ENCODE results near the gene RAD50.

Gene RAD50

DNA sequence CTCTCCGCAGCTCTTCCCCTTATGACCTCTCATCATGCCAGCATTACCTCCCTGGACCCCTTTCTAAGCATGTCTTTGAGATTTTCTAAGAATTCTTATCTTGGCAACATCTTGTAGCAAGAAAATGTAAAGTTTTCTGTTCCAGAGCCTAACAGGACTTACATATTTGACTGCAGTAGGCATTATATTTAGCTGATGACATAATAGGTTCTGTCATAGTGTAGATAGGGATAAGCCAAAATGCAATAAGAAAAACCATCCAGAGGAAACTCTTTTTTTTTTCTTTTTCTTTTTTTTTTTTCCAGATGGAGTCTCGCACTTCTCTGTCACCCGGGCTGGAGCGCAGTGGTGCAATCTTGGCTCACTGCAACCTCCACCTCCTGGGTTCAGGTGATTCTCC, 80.5 kb downstream of the RAD50 start:
- no peak for FAIRE-seq

GRCh38 chr5:132639706-132640130, 82.9 kb downstream of the RAD50 start:
- no peak for FAIRE-seq

GRCh38 chr5:132640613-132641012, 83.8 kb downstream of the RAD50 start:
- FAIRE-seq, result no peak

- no peak for FAIRE-seq
Measured at GRCh38 chr5:132641241-132641723, 84.5 kb downstream of the RAD50 start.

DNA sequence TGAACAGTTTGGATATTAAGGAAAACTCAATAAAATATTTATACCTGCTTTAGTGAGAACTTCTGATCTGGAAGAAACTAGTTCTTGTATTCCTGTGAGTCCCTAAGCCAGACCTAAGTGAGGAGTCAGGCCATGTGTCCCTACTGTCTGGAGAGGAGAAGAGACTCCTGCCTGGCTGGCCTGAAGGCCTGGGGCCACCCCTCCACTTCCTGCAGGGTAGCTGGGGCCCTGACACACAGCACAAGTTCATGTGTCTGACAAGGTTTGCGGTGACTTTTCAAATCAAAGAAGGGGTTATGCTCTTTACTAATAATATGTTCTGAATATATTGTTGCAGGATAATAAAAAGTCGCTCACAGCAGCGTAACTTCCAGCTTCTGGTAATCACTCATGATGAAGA, 85.1 kb downstream of the RAD50 start:
- FAIRE-seq, result no peak

GRCh38 chr5:132644177-132644576, 87.4 kb downstream of the RAD50 start:
- FAIRE-seq, result no peak

DNA sequence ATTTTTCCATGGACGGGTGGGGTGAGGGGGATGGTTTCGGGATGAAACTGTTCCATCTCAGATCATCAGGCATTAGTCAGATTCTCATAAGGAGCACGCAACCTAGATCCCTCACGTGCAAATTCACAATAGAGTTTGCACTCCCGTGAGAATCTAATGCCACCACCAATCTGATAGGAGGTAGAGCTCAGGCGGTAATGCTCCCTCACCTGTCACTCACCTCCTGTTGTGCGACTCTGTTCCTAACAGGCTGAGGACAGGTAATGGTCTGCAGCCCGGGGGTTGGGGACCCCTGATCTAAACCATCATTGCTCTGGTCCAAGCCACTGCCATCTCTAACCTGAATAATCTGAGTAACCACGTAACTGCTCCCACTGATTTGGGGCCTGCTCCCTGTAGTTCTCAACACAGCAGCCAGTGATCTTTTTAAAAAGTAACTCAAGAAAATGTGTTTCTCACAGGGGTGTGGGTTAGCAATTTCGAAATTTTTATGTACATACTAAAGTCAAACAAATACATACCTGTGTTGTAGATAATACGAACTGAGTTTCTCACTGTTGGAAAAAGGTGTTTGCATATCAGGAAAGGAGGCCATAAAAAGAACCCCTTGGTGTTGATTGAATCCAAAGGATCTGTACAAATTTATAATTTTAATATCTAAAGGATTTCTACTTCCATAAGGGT, 89.9 kb downstream of the RAD50 start:
- no peak for FAIRE-seq

DNA sequence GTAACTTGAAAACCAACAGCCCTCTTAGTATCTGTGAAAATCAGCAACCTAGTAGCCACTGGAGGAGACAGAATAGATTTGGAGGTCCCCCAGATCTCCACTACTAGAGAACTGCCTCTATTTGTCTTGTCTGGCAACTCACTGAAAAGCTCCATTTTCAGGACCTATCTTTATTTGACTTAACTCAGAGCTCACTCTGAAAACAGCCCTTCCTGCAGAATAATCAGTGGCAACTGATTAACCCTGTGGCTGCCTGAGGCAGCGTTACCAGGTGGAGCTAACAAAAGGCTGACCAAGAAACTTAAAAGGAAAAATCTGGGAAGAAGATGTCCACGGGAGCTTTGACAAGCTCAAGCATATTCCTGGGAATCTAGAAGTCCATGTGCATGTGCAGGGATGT, 90.7 kb downstream of the RAD50 start:
- no peak for FAIRE-seq

DNA sequence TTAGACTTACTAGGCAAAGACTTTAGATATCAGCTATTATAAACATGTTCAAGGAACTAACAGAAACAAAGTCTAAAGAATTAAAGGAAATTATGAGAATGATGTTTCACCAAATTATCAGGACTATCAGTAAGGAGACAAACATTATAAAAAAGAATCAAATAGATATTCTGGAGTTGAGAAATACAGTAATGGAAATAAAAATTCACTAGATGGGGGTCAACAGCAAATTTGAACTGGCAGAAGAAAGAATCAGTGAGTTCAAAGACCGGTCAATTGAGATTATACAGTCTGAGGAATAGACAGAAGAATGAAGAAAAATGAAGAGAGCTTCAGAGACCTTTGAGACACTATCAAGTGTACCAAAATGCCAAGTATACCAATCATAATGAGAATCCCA, 91.6 kb downstream of the RAD50 start:
- FAIRE-seq, result no peak

GRCh38 chr5:132651838-132652469, 95.2 kb downstream of the RAD50 start:
- FAIRE-seq, result no peak

DNA sequence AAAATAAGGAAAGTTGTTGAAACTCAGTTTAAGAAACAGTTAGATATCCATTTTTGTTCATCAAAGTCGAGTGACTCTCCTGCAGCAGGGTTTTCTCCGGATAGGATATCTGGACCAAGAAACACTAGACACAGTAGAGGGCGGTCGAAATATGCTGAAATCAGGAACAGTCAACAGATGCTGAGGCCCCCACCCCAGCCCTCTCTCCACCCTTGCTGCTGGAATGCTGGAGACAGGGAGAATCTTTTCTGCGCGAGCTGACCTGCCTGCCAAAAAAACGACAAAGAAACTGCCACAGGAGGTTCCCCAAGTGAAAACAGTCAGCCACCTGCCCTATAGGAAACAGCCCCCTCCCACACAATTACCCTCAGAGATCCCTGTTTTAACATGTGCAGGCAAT, 96.9 kb downstream of the RAD50 start:
- FAIRE-seq, result no peak

- FAIRE-seq, result no peak
Measured at GRCh38 chr5:132655821-132656773, 99.3 kb downstream of the RAD50 start.

GRCh38 chr5:132656774-132657355, 100.1 kb downstream of the RAD50 start:
- FAIRE-seq, result no peak

DNA sequence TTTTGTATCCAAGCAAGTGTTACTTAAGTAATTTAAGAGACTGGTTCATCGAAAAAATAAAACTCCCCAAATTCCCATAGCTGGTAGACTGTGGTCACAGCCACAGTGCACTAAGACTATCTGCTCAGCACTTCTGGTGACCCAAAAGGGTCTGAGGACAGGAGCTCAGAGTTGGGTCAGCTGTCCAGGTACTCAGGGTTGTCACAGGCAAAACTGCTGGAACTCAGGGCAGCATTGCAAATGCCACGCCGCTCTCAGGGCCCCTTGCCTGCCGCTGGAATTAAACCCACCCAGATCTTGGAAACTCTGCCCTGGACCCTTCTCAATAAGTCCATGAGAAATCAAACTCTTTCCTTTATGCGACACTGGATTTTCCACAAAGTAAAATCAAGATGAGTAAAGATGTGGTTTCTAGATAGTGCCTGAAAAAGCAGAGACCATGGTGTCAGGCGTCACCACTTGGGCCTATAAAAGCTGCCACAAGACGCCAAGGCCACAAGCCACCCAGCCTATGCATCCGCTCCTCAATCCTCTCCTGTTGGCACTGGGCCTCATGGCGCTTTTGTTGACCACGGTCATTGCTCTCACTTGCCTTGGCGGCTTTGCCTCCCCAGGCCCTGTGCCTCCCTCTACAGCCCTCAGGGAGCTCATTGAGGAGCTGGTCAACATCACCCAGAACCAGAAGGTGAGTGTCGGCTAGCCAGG, 101.1 kb downstream of the RAD50 start, which contains the start of gene IL13:
Gene IL13, plus strand, starts transcription at position 498 of the 705 bp plus-strand sequence. Its CDS starts 14 bp downstream, at position 512.
- FAIRE-seq, result no peak

DNA sequence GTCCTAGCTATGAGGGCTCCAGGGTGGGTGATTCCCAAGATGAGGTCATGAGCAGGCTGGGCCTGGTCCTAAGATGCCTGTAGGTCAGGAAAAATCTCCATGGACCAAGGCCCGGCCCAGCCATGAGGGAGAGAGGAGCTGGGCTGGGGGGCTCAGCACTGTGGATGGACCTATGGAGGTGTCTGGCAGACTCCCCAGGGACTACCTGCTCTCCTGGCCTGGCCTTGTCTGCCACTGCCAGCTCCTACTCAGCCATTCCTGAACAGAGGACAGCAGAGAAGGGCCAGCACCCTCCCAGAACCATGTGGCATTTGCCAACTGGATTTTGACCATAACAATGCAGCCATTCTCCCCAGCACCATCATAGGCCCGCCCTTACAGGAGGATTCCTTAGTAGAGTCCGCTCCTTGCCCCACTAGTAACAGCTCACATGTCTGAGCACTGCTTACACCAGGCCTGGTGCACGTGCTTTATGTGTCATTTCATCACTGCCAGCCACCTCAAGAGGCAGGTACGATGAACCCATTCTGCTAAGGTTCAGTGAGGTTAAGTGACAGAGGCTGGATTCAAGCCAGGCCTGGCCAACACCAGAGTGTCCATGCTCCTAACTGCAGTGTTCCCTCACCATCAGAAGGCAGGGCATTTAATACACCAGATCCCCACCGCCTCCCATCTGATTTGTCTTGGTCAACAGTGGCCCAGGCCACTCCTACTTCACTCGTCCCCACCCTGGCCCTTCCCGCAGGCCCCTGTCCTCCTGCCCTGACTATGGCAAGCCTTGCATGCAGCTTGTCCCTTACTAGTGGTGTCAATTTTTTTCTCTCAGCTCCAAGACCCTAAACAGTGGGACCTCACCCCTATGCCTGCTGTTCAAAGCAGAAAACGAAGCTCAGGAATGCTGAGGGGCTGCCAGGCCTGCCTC, 101.9 kb downstream of the RAD50 start:
- no peak for FAIRE-seq

DNA sequence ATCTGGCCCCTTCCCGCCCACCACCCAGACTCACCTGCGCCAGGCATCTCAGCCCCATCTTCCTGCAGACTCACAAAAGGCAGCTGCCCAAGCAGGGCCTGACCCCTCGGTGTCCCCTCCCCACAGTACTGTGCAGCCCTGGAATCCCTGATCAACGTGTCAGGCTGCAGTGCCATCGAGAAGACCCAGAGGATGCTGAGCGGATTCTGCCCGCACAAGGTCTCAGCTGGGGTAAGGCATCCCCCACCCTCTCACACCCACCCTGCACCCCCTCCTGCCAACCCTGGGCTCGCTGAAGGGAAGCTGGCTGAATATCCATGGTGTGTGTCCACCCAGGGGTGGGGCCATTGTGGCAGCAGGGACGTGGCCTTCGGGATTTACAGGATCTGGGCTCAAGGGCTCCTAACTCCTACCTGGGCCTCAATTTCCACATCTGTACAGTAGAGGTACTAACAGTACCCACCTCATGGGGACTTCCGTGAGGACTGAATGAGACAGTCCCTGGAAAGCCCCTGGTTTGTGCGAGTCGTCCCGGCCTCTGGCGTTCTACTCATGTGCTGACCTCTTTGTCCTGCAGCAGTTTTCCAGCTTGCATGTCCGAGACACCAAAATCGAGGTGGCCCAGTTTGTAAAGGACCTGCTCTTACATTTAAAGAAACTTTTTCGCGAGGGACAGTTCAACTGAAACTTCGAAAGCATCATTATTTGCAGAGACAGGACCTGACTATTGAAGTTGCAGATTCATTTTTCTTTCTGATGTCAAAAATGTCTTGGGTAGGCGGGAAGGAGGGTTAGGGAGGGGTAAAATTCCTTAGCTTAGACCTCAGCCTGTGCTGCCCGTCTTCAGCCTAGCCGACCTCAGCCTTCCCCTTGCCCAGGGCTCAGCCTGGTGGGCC, 103.1 kb downstream of the RAD50 start:
- no peak for FAIRE-seq

GRCh38 chr5:132661231-132662003, 104.6 kb downstream of the RAD50 start:
- no peak for FAIRE-seq

- FAIRE-seq, result no peak
Measured at GRCh38 chr5:132662004-132662401, 105.2 kb downstream of the RAD50 start.

Data from colon (tissue), 2 donors.